NCI-H128 (cell line): ENCODE measurements around the gene RTRAF.
A peak's percentile ranks its signal among the peaks of the same experiment; 100 is the strongest.

ENCODE experiments used
- DNase-seq: peaks from one replicate; lab custom pipeline; 2025; ENCODE audit not compliant: unreplicated experiment; lab: John Stamatoyannopoulos, UW

The RTRAF gene

GRCh38 chr14:51989293-51990234 is at the start of gene RTRAF:
RTRAF (plus strand) TSS chr14:51989546; CDS start chr14:51989640, 94 bp downstream.
- peak; percentile 84 for DNase-seq

DNA sequence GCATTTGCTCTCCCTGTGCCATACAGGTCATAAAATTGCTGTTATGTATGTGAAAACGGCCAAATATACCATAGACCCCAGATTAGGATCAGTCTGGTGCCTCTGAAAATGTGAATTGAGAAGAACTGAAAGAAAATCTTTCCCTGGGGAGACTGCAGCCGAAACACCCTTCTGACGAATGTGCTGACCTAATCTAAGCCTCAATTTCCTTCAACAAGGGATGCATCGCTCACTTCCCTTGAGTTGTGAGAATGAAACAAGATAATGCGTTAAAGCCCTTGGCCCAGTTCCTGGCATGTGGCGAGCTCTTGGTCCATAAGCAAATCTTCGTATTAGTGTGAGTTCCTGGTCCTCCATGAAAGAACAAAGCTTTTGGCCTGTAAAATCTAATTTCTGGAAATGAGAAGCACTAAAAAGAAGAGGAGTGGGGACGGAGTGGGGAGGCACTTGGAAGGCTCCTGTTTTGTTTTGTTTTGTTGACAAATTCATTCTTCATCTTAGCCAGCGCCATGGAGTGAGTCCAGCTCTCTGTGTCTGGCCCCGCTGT is 49.5 kb upstream of the RTRAF start:
- no peak for DNase-seq

GRCh38 chr14:51942971-51943370 is 46.4 kb upstream of the RTRAF start:
- no peak for DNase-seq

GRCh38 chr14:51950007-51950406 is 39.3 kb upstream of the RTRAF start:
- DNase-seq = no peak

- no peak for DNase-seq
Observed at GRCh38 chr14:51951656-51952055, 37.7 kb upstream of the RTRAF start.

DNA sequence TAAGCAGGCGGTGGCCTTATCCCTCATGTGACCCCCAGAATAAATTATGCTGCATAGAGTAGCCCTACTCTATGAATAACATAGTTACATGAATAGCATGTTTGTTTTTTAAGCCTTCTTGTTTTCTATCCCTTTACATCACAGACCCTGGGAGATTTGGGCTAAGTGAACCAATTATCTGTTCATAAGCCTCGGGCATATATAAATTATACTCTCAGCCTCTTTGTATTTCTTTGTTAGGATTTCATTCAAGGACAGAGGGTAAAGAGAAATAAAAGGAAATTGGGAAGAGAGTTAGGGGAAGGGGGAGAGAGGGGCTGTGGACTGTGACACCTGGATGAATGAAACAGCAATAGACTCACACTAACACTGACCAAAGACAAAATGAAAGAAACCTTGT is 35.3 kb upstream of the RTRAF start:
- DNase-seq = no peak

GRCh38 chr14:51954657-51955056 is 34.7 kb upstream of the RTRAF start:
- DNase-seq = no peak

DNA sequence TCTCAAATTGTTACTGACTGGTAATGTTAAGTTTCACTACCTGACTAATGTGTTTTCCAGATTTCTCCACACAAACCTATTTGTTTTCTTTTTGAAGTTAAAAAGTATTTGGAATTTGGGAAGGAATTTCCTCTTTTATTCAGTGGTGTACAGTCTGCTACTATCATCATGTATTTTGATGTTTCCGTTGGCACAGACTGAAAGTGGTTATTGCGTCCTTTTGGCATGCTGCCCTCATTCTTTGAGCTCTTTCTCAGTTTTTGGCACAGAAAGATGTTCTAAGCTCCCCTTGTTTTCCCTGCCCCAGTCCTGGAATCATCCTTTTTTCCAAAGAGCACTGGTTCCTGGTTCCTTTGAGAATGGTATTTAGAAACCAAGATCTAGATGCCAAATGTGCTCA is 31.4 kb upstream of the RTRAF start:
- DNase-seq = no peak

DNA sequence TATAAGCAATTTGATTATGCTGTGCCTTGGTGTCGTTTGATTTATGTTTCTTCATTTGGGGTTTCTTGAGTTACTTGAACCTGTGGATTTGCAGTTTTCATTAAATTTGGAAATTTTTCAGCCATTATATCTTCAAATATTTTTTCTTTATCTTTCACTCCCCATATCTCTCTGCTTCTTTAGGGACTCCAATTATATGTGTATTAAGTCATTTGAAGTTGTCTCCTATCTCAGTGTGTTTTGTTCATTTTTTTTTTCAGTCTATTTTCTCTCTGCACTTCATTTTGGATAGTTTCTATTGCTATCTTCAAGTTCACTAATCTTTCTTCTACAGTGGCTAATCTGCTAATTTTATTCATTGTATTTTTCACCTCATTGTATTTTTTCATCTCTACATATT is 29.4 kb upstream of the RTRAF start:
- DNase-seq = no peak

GRCh38 chr14:51960866-51961265 is 28.5 kb upstream of the RTRAF start:
- DNase-seq = no peak

GRCh38 chr14:51962711-51963110 is 26.6 kb upstream of the RTRAF start:
- no peak for DNase-seq

DNA sequence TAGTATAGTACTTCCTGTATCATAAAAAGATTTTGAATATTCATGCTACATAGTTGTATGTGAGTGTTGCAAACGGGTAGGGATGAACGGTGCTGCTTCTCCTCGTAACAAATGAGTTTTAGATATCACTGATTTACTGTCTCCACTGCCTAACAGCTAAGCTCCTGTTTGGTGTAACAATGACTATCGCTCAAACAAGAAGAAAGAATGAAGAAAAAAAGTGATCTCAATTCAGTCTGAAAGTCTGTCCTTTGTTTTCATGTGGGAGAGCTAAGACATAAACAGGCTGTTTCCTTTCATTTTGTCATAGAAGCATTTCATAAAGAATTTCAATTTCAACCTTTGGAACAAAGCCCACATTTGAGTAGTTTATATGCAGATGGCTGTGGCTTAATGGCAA is 26.1 kb upstream of the RTRAF start:
- no peak for DNase-seq

GRCh38 chr14:51967521-51967920 is 21.8 kb upstream of the RTRAF start:
- no peak for DNase-seq

GRCh38 chr14:51969852-51970540 is 19.4 kb upstream of the RTRAF start:
- no peak for DNase-seq

GRCh38 chr14:51972566-51972965 is 16.8 kb upstream of the RTRAF start:
- no peak for DNase-seq

- no peak for DNase-seq
Observed at GRCh38 chr14:51977075-51977474, 12.3 kb upstream of the RTRAF start.

DNA sequence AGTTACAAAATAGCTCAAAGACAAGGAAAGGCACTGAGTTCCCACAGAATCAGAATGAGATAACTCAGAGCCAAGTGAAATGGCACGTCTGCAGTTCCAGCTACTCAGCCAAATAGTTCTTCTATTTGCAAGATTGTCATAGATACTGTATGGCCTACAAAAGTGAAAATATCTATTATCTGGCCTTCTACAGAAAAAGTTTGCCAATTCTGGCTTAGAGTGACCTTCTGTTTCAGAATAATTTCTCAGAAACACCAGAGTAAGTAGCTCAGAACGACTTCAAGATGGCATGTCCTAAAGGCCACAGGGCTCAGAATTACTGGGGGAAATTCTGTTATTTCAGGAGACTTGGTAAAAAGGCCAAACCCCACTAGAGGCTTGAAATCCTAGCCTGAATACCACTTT is 10.7 kb upstream of the RTRAF start:
- DNase-seq = no peak

DNA sequence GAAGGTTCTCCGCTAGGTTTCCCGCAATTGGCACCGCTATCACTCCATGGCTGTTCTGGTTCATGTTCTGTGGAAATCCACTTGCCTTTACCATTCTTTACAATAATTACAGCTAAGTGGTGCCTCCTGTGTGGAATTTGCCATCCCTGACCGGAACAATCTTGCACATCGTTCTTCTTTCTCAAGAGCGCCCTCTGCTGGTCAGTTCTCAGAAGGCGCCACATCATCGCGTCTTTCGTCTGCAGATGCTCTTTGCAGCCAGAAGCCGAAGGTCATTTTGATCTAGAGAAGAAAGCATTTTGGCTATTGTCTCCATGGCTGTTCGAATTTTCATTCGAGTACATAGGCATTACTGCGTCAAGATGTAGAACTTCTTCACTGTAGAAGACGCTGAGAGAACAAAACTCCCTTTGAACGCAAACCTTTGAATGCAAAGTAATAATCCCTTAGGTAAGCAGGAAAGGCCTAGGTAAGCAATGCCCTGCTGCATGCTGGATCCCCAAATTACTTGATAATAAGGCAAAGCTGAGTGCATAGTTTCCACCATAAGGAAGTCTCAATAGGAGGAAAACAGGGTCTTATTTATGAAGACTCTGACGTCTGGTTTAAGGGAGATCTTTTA is 10.1 kb upstream of the RTRAF start:
- peak; percentile 41 for DNase-seq

DNA sequence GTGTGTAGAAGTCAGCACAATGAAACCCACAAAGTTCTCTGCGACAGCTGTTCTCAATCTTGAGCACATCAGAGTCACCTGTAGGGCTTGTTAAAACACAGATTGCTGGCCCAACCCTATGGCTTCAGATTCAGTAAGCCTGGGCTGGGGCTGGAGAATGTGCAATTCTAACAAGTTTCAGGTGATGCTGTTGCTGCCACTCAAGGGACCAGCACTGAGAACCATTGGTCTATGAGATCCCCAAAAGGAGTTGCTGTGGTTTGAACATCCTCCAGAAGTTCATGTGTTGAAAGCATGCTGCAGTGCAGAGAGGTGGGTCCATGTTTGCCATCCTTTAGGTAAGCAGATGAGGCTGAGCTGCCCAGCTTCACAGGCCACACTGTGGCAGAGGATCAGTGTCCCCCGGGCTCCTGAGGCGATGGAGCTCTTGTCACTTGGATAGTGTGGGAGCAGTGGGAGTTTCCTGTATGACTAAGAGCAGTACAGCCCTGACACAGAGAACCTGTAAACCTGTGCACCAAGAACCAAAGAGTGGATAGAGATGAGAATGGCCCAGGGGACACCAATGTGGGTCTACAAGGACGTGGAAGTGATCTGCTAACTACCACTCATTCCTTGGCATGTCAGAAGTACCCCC is 8.0 kb upstream of the RTRAF start:
- DNase-seq = no peak

GRCh38 chr14:51988221-51988620 is 1.1 kb upstream of the RTRAF start:
- DNase-seq = no peak

- no peak for DNase-seq
Observed at GRCh38 chr14:51990488-51990887, 1.1 kb downstream of the RTRAF start.
